IMR-90 (cell line): ENCODE measurements around the gene TRAPPC2L. TPM values are rescaled to one million over a fixed set of nuclear protein-coding genes. Genes with fewer than 3 reads are reported as not detected.

Experiments
- ATAC-seq: fragments of 200-7000 bp; cut with Tn5 transposase; 2 replicates; pipeline ENCODE4 v1.9.1; 2020; ENCODE audit warnings: low read depth, mild to moderate bottlenecking, moderate library complexity
- BruUV-seq: library from RNA; stranded (reverse); fragments of 400-500 nt; replicated peaks from 2 replicates; lab custom pipeline; 2021; lab: Mats Ljungman, UMichigan
- CTCF ChIA-PET: fragments of 300-600 bp; formaldehyde crosslinking; extraction: SDS; loops from one replicate; lab custom pipeline; 2021; ENCODE audit warnings: antibody characterized with exemption; lab: Yijun Ruan, JAX
- POLR2A ChIA-PET: fragments of 300-600 bp; sonication (Branson Sonifier 250); formaldehyde crosslinking; loops from one replicate; lab custom pipeline; 2022; ENCODE audit warnings: antibody characterized with exemption; ENCODE audit not compliant: unreplicated experiment; lab: Charles Lee
- DNase-seq: peaks from one replicate; pipeline ENCODE4 v3.0.0; 2013
- H2AFZ ChIP-seq: replicated peaks from 2 replicates; pipeline ENCODE3; 2013; ENCODE audit warnings: low read length, mild to moderate bottlenecking; ENCODE audit not compliant: poor library complexity
- H2AK5ac ChIP-seq: 2 replicates; pipeline ENCODE4 v1.6.1; 2013; ENCODE audit warnings: low read depth, low read length, inconsistent platforms
- H2AK9ac ChIP-seq: replicated peaks from 2 replicates; pipeline ENCODE3; 2013; ENCODE audit warnings: mild to moderate bottlenecking, low read depth, low read length, moderate library complexity; ENCODE audit not compliant: poor library complexity
- H2BK120ac ChIP-seq: 2 replicates; pipeline ENCODE4 v1.6.1; 2013; ENCODE audit warnings: low read depth, low read length, inconsistent platforms
- H2BK15ac ChIP-seq: 3 replicates; pipeline ENCODE4 v1.6.1; 2013; ENCODE audit warnings: low read depth, low read length, inconsistent platforms
- H2BK20ac ChIP-seq: 2 replicates; pipeline ENCODE4 v1.6.1; 2013; ENCODE audit warnings: low read depth, mild to moderate bottlenecking, inconsistent platforms, low read length, moderate library complexity
- H2BK5ac ChIP-seq: 2 replicates; pipeline ENCODE4 v1.6.1; 2013; ENCODE audit warnings: mild to moderate bottlenecking, low read depth, low read length, inconsistent platforms; ENCODE audit not compliant: poor library complexity, severe bottlenecking
- H3K14ac ChIP-seq: replicated peaks from 2 replicates; pipeline ENCODE4 v1.6.1; 2013; ENCODE audit warnings: low read depth, low read length, inconsistent platforms
- H3K18ac ChIP-seq: 2 replicates; pipeline ENCODE4 v1.6.1; 2013; ENCODE audit warnings: low read depth, low read length, control low read depth
- H3K23ac ChIP-seq: 2 replicates; pipeline ENCODE4 v1.6.1; 2013; ENCODE audit warnings: low read depth, low read length, inconsistent platforms
- H3K27ac ChIP-seq: 2 replicates; pipeline ENCODE4 v1.5.1; 2013; ENCODE audit warnings: mild to moderate bottlenecking, control low read depth, low read length; ENCODE audit not compliant: insufficient read depth
- H3K27me3 ChIP-seq: 2 replicates; pipeline ENCODE4 v1.6.1; 2013; ENCODE audit warnings: low read length; ENCODE audit not compliant: control insufficient read depth, insufficient read depth
- H3K36me3 ChIP-seq: 2 replicates; pipeline ENCODE4 v1.6.1; 2013; ENCODE audit warnings: low read length, mixed read lengths; ENCODE audit not compliant: control insufficient read depth, insufficient read depth
- H3K4ac ChIP-seq: 2 replicates; pipeline ENCODE4 v1.6.1; 2013; ENCODE audit warnings: low read depth, low read length, inconsistent platforms
- H3K4me1 ChIP-seq: 2 replicates; pipeline ENCODE4 v1.6.1; 2013; ENCODE audit warnings: low read length, mixed read lengths; ENCODE audit not compliant: control insufficient read depth, insufficient read depth
- H3K4me2 ChIP-seq: 2 replicates; pipeline ENCODE4 v1.6.1; 2013; ENCODE audit warnings: low read depth, mild to moderate bottlenecking, control low read depth, low read length, moderate library complexity
- H3K4me3 ChIP-seq: 2 replicates; pipeline ENCODE4 v1.5.1; 2013; ENCODE audit warnings: low read depth, mild to moderate bottlenecking, control low read depth, low read length, moderate library complexity; ENCODE audit not compliant: insufficient read depth
- H3K56ac ChIP-seq: 2 replicates; pipeline ENCODE4 v1.6.1; 2013; ENCODE audit warnings: low read length, inconsistent platforms; ENCODE audit not compliant: insufficient read depth; ENCODE audit errors: extremely low read depth
- H3K79me1 ChIP-seq, 2 experiments: 2 replicates each; pipeline ENCODE4 v1.6.1; 2013; ENCODE audit warnings: low read length in 2 of 2, inconsistent platforms in 1 of 2, low read depth in 1 of 2
- H3K9ac ChIP-seq: 2 replicates; pipeline ENCODE4 v1.6.1; 2013; ENCODE audit warnings: low read depth, low read length, control low read depth
- H3K9me1 ChIP-seq: 2 replicates; pipeline ENCODE4 v1.6.1; 2013; ENCODE audit warnings: low read length, inconsistent platforms; ENCODE audit not compliant: insufficient read depth
- H3K9me3 ChIP-seq: 2 replicates; pipeline ENCODE4 v1.6.1; 2013; ENCODE audit warnings: low read length; ENCODE audit not compliant: control insufficient read depth, insufficient read depth
- H4K20me1 ChIP-seq: 2 replicates; pipeline ENCODE4 v1.6.1; 2013; ENCODE audit warnings: low read length, inconsistent platforms; ENCODE audit not compliant: insufficient read depth
- H4K5ac ChIP-seq: 2 replicates; pipeline ENCODE4 v1.6.1; 2013; ENCODE audit warnings: mild to moderate bottlenecking, low read depth, low read length, control low read depth
- H4K8ac ChIP-seq, 2 experiments: 2 replicates each; pipeline ENCODE4 v1.6.1; 2013; ENCODE audit warnings: low read depth in 2 of 2, low read length in 2 of 2, control low read depth in 1 of 2, inconsistent platforms in 1 of 2
- H4K91ac ChIP-seq: 2 replicates; pipeline ENCODE4 v1.6.1; 2013; ENCODE audit warnings: low read depth, low read length, inconsistent platforms; ENCODE audit not compliant: insufficient read depth
- CHD1 ChIP-seq: IDR thresholded peaks from 2 replicates; pipeline ENCODE4 v1.6.1; 2012; ENCODE audit warnings: low read depth, low read length, improper control_type of control experiment
- FOS ChIP-seq: fragments of 150-350 bp; IDR thresholded peaks from 2 replicates; pipeline ENCODE4 v1.6.1; 2016; ENCODE audit warnings: low read depth, low read length
- MAZ ChIP-seq: IDR thresholded peaks from 2 replicates; pipeline ENCODE4 v1.6.1; 2012; ENCODE audit warnings: low read depth, mild to moderate bottlenecking, low read length, improper control_type of control experiment, moderate library complexity, borderline replicate concordance
- MXI1 ChIP-seq: IDR thresholded peaks from 2 replicates; pipeline ENCODE4 v1.6.1; 2012; ENCODE audit warnings: low read depth, mild to moderate bottlenecking, low read length, moderate library complexity, borderline replicate concordance
- NFE2L2 ChIP-seq: fragments of 150-350 bp; IDR thresholded peaks from 2 replicates; pipeline ENCODE4 v1.6.1; 2016; ENCODE audit warnings: low read depth, mild to moderate bottlenecking, low read length
- POLR2A ChIP-seq: IDR thresholded peaks from 2 replicates; pipeline ENCODE4 v1.6.1; 2012; ENCODE audit warnings: mild to moderate bottlenecking, low read depth, low read length
- RFX5 ChIP-seq: IDR thresholded peaks from 2 replicates; pipeline ENCODE4 v1.8.0; 2012; ENCODE audit warnings: low read depth, mild to moderate bottlenecking, low read length, moderate library complexity
- SMC3 ChIP-seq: fragments of 150-350 bp; IDR thresholded peaks from 2 replicates; pipeline ENCODE4 v1.6.1; 2016; ENCODE audit warnings: low read depth, mild to moderate bottlenecking, antibody characterized with exemption, low read length, moderate library complexity
- WGBS, 2 experiments: methylation state at CpG; one replicate each; pipeline versions ENCODE4 v1.1.5 to v1.1.7; 2013; ENCODE audit warnings: missing lambda C conversion rate in 2 of 2; ENCODE audit not compliant: insufficient read length in 1 of 2; ENCODE audit errors: extremely low coverage in 2 of 2; 5-methylcytosine and 5-hydroxymethylcytosine counted together
- dilution Hi-C: fragments of 300-500 bp; cut with HindIII; formaldehyde crosslinking; loops from one replicate; pipeline ENCODE4 v1.14.3; 2018; ENCODE audit warnings: low sequenced_read_pairs; ENCODE audit not compliant: unreplicated experiment
- in situ Hi-C: fragments of 300-500 bp; cut with MboI; formaldehyde crosslinking; loops from 3 replicates; pipeline ENCODE4 v1.14.3; 2019; ENCODE audit warnings: low sequenced_read_pairs, inconsistent platforms, mixed read lengths
- intact Hi-C: fragments of 100-400 bp; cut with micrococcal nuclease; formaldehyde crosslinking; loops from 2 replicates; pipeline ENCODE4 v1.10.0; 2022
- polyA plus RNA-seq, 3 experiments: library from polyadenylated mRNA; depleted of rRNA; stranded (reverse); fragments of >200 nt; gene quantifications; 2 replicates each; pipeline ENCODE4 v1.2.3, GENCODE V29; 2012; ENCODE audit warnings: low replicate concordance in 1 of 3
- total RNA-seq: library from RNA; depleted of rRNA; stranded (reverse); fragments of >200 nt; gene quantifications from 2 replicates; pipeline ENCODE4 v1.2.3, GENCODE V29; 2012
- TF ChIP-seq, protein P1 (sequence below): fragments of 150-350 bp; IDR thresholded peaks from 2 replicates; pipeline ENCODE4 v1.6.1; 2017; ENCODE audit warnings: mild to moderate bottlenecking, antibody characterized with exemption, low read length, low read depth
- TF ChIP-seq, protein P2 (sequence below): conservative IDR thresholded peaks from 2 replicates; pipeline ENCODE4 v1.5.1; 2012; ENCODE audit warnings: mild to moderate bottlenecking, low read depth, low read length, improper control_type of control experiment

TRAPPC2L gene
- total and polyA plus RNA-seq, 2 of the 4 experiments (the other 2 are of a cell fraction), result 102 to 109 TPM

DNA sequence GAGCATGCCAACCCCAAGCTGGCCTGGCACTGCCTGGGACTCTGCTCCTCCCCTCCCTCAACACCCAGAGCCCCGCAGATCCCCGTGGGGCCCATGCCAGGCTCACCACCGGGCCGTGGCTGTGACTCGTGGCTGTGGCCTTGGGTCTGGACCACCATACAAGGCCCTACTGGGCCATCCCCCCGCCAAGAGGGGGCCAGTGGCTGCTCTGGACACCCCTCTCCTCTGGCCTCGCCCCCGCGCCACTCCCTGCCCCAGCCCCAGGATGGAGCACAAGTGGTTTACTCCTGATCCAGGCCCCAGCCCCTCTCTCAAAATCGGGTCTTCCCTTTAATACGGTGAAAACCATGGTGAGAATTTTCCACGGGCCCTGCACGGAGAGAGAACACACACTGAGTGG, 6.5 kb downstream of the TRAPPC2L start:
- ChIA-PET CTCF (no interaction called here), POLR2A (no interaction called here)
- Histone ChIP-seq H3K14ac (no peak overlapping the region), H2BK5ac (no peak overlapping the region), H4K20me1 (no peaks in the 10 kb centered on the region; the same call in 1 of the 2 replicates), H3K27ac (no peak overlapping the region), H3K56ac (no peak overlapping the region), H3K4me2 (no peak overlapping the region), H3K79me1 (peaks cover 2 to 5% of the 10 kb centered on the region in 2 experiments; a peak in 3 of 4 replicates), H2AFZ (no peak overlapping the region), H2AK5ac (no peak overlapping the region), H2BK15ac (no peak overlapping the region), H3K4me3 (no peak overlapping the region), H3K9me3 (no peaks in the 10 kb centered on the region), H3K18ac (no peak overlapping the region), H3K4me1 (no peaks in the 10 kb centered on the region), H3K9me1 (no peaks in the 10 kb centered on the region), H2AK9ac (no peak overlapping the region), H3K36me3 (peaks cover 25% of the 10 kb centered on the region), H3K27me3 (no peaks in the 10 kb centered on the region; the same call in 1 of the 2 replicates), H2BK120ac (no peak overlapping the region), H3K4ac (no peak overlapping the region), H3K23ac (no peak overlapping the region), H4K8ac (no peak overlapping the region), H4K5ac (no peak overlapping the region), H2BK20ac (no peak overlapping the region), H3K9ac (no peak overlapping the region), H4K91ac (no peak overlapping the region)
- WGBS, 2 experiments, result 100% methylated on average over 2 of the region's 13 CpGs; no CpG with 5 or more reads in 1 of the 2 experiments
- DNase-seq (no peak), ATAC-seq (no peak)
- TF ChIP-seq MAZ, result no peak
- no peak for TF ChIP-seq MXI1
- TF ChIP-seq POLR2A, result no peak
- TF ChIP-seq NFE2L2, result no peak
- no peak for TF ChIP-seq FOS
- no peak for TF ChIP-seq RFX5
- no peak for TF ChIP-seq CHD1
- TF ChIP-seq SMC3, result no peak
- TF ChIP-seq, protein P1, sequence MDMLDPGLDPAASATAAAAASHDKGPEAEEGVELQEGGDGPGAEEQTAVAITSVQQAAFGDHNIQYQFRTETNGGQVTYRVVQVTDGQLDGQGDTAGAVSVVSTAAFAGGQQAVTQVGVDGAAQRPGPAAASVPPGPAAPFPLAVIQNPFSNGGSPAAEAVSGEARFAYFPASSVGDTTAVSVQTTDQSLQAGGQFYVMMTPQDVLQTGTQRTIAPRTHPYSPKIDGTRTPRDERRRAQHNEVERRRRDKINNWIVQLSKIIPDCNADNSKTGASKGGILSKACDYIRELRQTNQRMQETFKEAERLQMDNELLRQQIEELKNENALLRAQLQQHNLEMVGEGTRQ, result no peak
- TF ChIP-seq, protein P2, sequence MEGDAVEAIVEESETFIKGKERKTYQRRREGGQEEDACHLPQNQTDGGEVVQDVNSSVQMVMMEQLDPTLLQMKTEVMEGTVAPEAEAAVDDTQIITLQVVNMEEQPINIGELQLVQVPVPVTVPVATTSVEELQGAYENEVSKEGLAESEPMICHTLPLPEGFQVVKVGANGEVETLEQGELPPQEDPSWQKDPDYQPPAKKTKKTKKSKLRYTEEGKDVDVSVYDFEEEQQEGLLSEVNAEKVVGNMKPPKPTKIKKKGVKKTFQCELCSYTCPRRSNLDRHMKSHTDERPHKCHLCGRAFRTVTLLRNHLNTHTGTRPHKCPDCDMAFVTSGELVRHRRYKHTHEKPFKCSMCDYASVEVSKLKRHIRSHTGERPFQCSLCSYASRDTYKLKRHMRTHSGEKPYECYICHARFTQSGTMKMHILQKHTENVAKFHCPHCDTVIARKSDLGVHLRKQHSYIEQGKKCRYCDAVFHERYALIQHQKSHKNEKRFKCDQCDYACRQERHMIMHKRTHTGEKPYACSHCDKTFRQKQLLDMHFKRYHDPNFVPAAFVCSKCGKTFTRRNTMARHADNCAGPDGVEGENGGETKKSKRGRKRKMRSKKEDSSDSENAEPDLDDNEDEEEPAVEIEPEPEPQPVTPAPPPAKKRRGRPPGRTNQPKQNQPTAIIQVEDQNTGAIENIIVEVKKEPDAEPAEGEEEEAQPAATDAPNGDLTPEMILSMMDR, result no peak
- dilution Hi-C loops (no loop called here), in situ Hi-C loops (no loop called here), intact Hi-C loops (no loop called here)
- BruUV-seq, result no TSS peak
